Metanephros (tissue), 2 donors: ENCODE results near the gene TLE1. TPM values are rescaled to one million over a fixed set of nuclear protein-coding genes. Genes with fewer than 3 reads are reported as not detected.

Source experiments
- small RNA-seq: library from RNA; depleted of rRNA; stranded (forward); fragments of <200 nt; gene quantifications from one replicate; pipeline ENCODE3, GENCODE V24; 2014; ENCODE audit warnings: low replicate concordance
- total RNA-seq: library from RNA; depleted of rRNA; stranded (reverse); fragments of >200 nt; gene quantifications from one replicate; pipeline ENCODE4 v1.2.3, GENCODE V29; 2014

The TLE1 gene
- 90.2 TPM for total RNA-seq

GRCh38 chr9:81689343-81690175 is at the start of gene TLE1:
TLE1 (minus strand) TSS chr9:81689547; CDS start chr9:81688240, 1,307 bp downstream.

Small RNA genes lying within 50 kb of the gene (small RNA-seq; reads per million reads assigned to genes)
- gene RNU6-1035P: not detected

Other genes starting within 250 kb of the TLE1 start
- not detected for gene SPATA31D4, start 238.9 kb upstream of the TLE1 start, total RNA-seq